Stimulated activated CD4-positive, alpha-beta T cell treated with anti-CD3 and anti-CD28 coated beads, TNF-alpha, amount 100 ng/mL, for 24 hours (primary cell): ENCODE measurements around the gene HES6.
"Not testable (repeated sequence)": the region's sequence is repeated elsewhere in the genome, so short reads cannot be mapped to it uniquely, and the experiment has no call there.

Source experiments
- DNase-seq, 3 experiments: peaks; one replicate each; pipeline ENCODE4 v3.0.0-alpha.2; 2020; ENCODE audit warnings: low read depth in 3 of 3

HES6 gene

GRCh38 chr2:238273433-238273832, 33.6 kb upstream of the HES6 start:
- not testable (repeated sequence) for DNase-seq

- no peak for DNase-seq
These were observed 32.3 kb upstream of the HES6 start for GRCh38 chr2:238272156-238272555.

- DNase-seq, result not testable (repeated sequence)
These were observed 31.8 kb upstream of the HES6 start for GRCh38 chr2:238271686-238272085.

- DNase-seq, result no peak
These were observed 31.3 kb upstream of the HES6 start for GRCh38 chr2:238271061-238271554.

- DNase-seq, result no peak
These were observed 30.8 kb upstream of the HES6 start for GRCh38 chr2:238270606-238271005.

- DNase-seq, result no peak
These were observed 29.9 kb upstream of the HES6 start for GRCh38 chr2:238269741-238270140.

GRCh38 chr2:238267884-238268680, 28.2 kb upstream of the HES6 start:
- DNase-seq, result no peak

GRCh38 chr2:238267341-238267710, 27.5 kb upstream of the HES6 start:
- DNase-seq, result no peak

GRCh38 chr2:238265605-238266004, 25.8 kb upstream of the HES6 start:
- no peak for DNase-seq

GRCh38 chr2:238264072-238264460, 24.2 kb upstream of the HES6 start:
- no peak for DNase-seq

GRCh38 chr2:238263204-238264071, 23.6 kb upstream of the HES6 start:
- DNase-seq, result peak in 2 of 3 experiments; percentile 43 to 70

- DNase-seq, result no peak
These were observed 22.8 kb upstream of the HES6 start for GRCh38 chr2:238262496-238263122.

- DNase-seq, result no peak
These were observed 22.0 kb upstream of the HES6 start for GRCh38 chr2:238261718-238262375.

- no peak for DNase-seq
These were observed 21.0 kb upstream of the HES6 start for GRCh38 chr2:238260883-238261282.

- DNase-seq, result no peak
These were observed 19.5 kb upstream of the HES6 start for GRCh38 chr2:238259061-238260020.

GRCh38 chr2:238257786-238258700, 18.2 kb upstream of the HES6 start:
- DNase-seq, result no peak

GRCh38 chr2:238256594-238257104, 16.8 kb upstream of the HES6 start:
- DNase-seq, result peak; percentile 46 to 68 (median 47)

- DNase-seq, result no peak
These were observed 16.3 kb upstream of the HES6 start for GRCh38 chr2:238256111-238256510.

- no peak for DNase-seq
These were observed 15.8 kb upstream of the HES6 start for GRCh38 chr2:238255636-238256035.
